Natural killer cell (primary cell): ENCODE measurements around the gene HDAC11. TPM values are rescaled to one million over a fixed set of nuclear protein-coding genes. Genes with fewer than 3 reads are reported as not detected.

Source experiments
- ATAC-seq, 3 donors: fragments of 150-1000 bp in 2 of 3; fragments of 200-7000 bp in 1 of 3; cut with Tn5 transposase; 1 replicate in 1 of 3; 2 replicates in 2 of 3; pipeline ENCODE4 v1.10.0; 2021; ENCODE audit warnings: mild to moderate bottlenecking in 2 of 3, moderate library complexity in 2 of 3
- DNase-seq, 2 donors: peaks; one replicate each; pipeline versions ENCODE4 v3.0.0 to v3.0.0-alpha.2; 2013 to 2021; ENCODE audit warnings: mixed read lengths in 1 of 2
- H3K27ac ChIP-seq: one replicate; pipeline ENCODE4 v1.5.1; 2013; ENCODE audit warnings: mild to moderate bottlenecking, low read length
- H3K27me3 ChIP-seq: one replicate; pipeline ENCODE4 v1.6.1; 2013; ENCODE audit warnings: low read length; ENCODE audit not compliant: control insufficient read depth, insufficient read depth
- H3K36me3 ChIP-seq: one replicate; pipeline ENCODE4 v1.6.1; 2013; ENCODE audit warnings: low read length; ENCODE audit not compliant: control insufficient read depth, insufficient read depth
- H3K4me1 ChIP-seq: one replicate; pipeline ENCODE4 v1.6.1; 2013; ENCODE audit warnings: low read length; ENCODE audit not compliant: control insufficient read depth, insufficient read depth
- H3K4me3 ChIP-seq: one replicate; pipeline ENCODE4 v1.5.1; 2013; ENCODE audit warnings: low read length
- H3K9me3 ChIP-seq: one replicate; pipeline ENCODE4 v1.6.1; 2013; ENCODE audit warnings: low read length; ENCODE audit not compliant: control insufficient read depth, insufficient read depth
- H3K27ac Mint-ChIP-seq, 2 donors: one replicate each; pipeline ENCODE4 v1.8.0; 2022; ENCODE audit warnings: mild to moderate bottlenecking in 2 of 2, mixed read lengths in 2 of 2, moderate library complexity in 1 of 2
- H3K27me3 Mint-ChIP-seq, 2 donors: one replicate each; pipeline ENCODE4 v1.8.0; 2022; ENCODE audit warnings: low read depth in 2 of 2, mixed read lengths in 2 of 2
- H3K36me3 Mint-ChIP-seq: one replicate; pipeline ENCODE4 v1.8.0; 2022; ENCODE audit warnings: mixed read lengths
- H3K4me1 Mint-ChIP-seq, 2 donors: one replicate each; pipeline ENCODE4 v1.8.0; 2022; ENCODE audit warnings: mixed read lengths in 2 of 2
- H3K4me3 Mint-ChIP-seq: one replicate; pipeline ENCODE4 v1.8.0; 2022; ENCODE audit warnings: mild to moderate bottlenecking, moderate library complexity, mixed read lengths
- H3K9me3 Mint-ChIP-seq, 2 donors: one replicate each; pipeline ENCODE4 v1.8.0; 2022; ENCODE audit warnings: mixed read lengths in 2 of 2
- CTCF ChIP-seq: fragments of 200-600 bp; IDR thresholded peaks from one replicate; pipeline ENCODE4 v1.8.0; 2022; ENCODE audit warnings: antibody characterized with exemption
- WGBS: methylation state at CpG from one replicate; pipeline ENCODE4 v1.1.7; 2013; ENCODE audit warnings: missing lambda C conversion rate; ENCODE audit not compliant: insufficient coverage; 5-methylcytosine and 5-hydroxymethylcytosine counted together
- intact Hi-C: fragments of 100-400 bp; cut with micrococcal nuclease; formaldehyde crosslinking; loops from one replicate; pipeline ENCODE4 v1.14.2; 2022
- total RNA-seq, 4 donors: library from RNA; stranded (reverse); fragments of 120-200 nt in 1 of 4; gene quantifications; one replicate each; pipeline versions ENCODE4 v1.2.3 to v1.2.4, GENCODE V29; 2013 to 2022

The HDAC11 gene
- total RNA-seq, 3 donors from 2014 or later (not counting 1 experiment from before 2014, with no cell fraction given) = 3.4 to 5.3 (median 3.9) TPM

GRCh38 chr3:13513051-13513912 is 33.2 kb downstream of the HDAC11 start:
- DNase-seq (no peak), ATAC-seq (no peak)
- no peak overlapping the region for H3K27ac ChIP-seq
- H3K4me3 Mint-ChIP-seq = no peak overlapping the region
- no peaks in the 10 kb centered on the region for H3K36me3 Mint-ChIP-seq
- no peaks in the 10 kb centered on the region for H3K36me3 ChIP-seq
- H3K4me3 ChIP-seq = no peak overlapping the region
- intact Hi-C loops = no loop called here
- H3K27ac Mint-ChIP-seq = no peak overlapping the region
- H3K4me1 Mint-ChIP-seq = no peaks in the 10 kb centered on the region
- no peaks in the 10 kb centered on the region for H3K27me3 ChIP-seq
- no peak for TF ChIP-seq CTCF
- no peaks in the 10 kb centered on the region for H3K4me1 ChIP-seq
- H3K9me3 Mint-ChIP-seq = no peaks in the 10 kb centered on the region
- H3K27me3 Mint-ChIP-seq = no peaks in the 10 kb centered on the region
- H3K9me3 ChIP-seq = no peaks in the 10 kb centered on the region
- WGBS = 87% methylated on average over 19 of the region's 20 CpGs

- WGBS = 80% methylated on average over 10 of the region's 10 CpGs
- Histone ChIP-seq H3K4me1 (no peaks in the 10 kb centered on the region), H3K36me3 (no peaks in the 10 kb centered on the region), H3K27ac (no peak overlapping the region), H3K27me3 (no peaks in the 10 kb centered on the region), H3K9me3 (no peaks in the 10 kb centered on the region), H3K4me3 (no peak overlapping the region)
- H3K36me3 Mint-ChIP-seq = no peaks in the 10 kb centered on the region
- ATAC-seq (no peak), DNase-seq (no peak)
- no peak overlapping the region for H3K27ac Mint-ChIP-seq
- no peak for TF ChIP-seq CTCF
- intact Hi-C loops = no loop called here
- H3K27me3 Mint-ChIP-seq = no peaks in the 10 kb centered on the region
- no peaks in the 10 kb centered on the region for H3K9me3 Mint-ChIP-seq
- no peaks in the 10 kb centered on the region for H3K4me1 Mint-ChIP-seq
- no peak overlapping the region for H3K4me3 Mint-ChIP-seq
Observed at GRCh38 chr3:13513913-13514517, 33.9 kb downstream of the HDAC11 start.

DNA sequence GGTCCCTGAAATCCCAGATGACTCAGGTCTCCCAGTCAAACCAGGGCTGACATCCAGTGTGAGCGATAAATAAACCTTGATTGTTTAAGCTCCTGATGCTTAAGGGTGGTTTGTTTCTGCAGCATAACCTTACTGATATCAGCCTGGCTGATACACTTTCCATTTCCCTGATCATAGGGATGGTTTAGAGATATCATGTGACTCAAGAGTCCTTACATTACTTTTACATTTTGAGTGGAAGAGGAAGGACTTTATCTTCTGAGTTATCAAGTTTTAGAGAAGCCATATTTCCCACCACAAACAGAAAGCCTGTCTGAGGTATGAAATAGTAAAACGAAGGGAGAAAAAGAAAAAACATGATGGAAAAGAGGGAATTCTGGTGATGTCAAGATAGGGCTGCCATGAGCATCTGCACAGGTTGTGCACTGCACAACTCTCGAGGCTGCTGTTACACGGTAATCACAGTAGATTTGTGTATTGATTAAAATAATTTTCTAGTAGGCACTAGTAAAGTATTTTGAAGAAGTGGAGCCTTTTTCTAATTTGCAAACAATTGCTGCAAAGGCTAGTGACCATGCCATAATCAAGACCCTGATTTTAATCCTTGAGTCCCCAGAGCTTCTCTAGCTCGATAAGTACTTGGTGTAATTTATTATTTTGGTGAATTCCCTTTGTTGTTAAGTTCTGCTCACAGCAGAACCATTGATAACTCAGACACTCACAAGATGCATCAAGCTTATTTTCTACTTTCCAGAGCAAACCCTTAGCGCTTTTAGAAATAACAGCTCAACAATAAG is 34.7 kb downstream of the HDAC11 start:
- Mint-ChIP-seq H3K4me3 (no peak overlapping the region), H3K9me3 (no peaks in the 10 kb centered on the region), H3K27ac (no peak overlapping the region), H3K4me1 (no peaks in the 10 kb centered on the region), H3K27me3 (no peaks in the 10 kb centered on the region), H3K36me3 (no peaks in the 10 kb centered on the region)
- intact Hi-C loops = no loop called here
- Histone ChIP-seq H3K4me1 (no peaks in the 10 kb centered on the region), H3K27ac (no peak overlapping the region), H3K4me3 (no peak overlapping the region), H3K9me3 (no peaks in the 10 kb centered on the region), H3K27me3 (no peaks in the 10 kb centered on the region), H3K36me3 (no peaks in the 10 kb centered on the region)
- DNase-seq (no peak), ATAC-seq (no peak)
- WGBS = 65% methylated on average over 6 of the region's 6 CpGs
- TF ChIP-seq CTCF = no peak
